CD14-positive monocyte (primary cell): ENCODE results near the gene SSR2. TPM values are rescaled to one million over a fixed set of nuclear protein-coding genes. Genes with fewer than 3 reads are reported as not detected.

Experiments
- DNase-seq, 3 donors: peaks; one replicate each; pipeline ENCODE4 v3.0.0-alpha.2; 2011 to 2022
- H2AFZ ChIP-seq: 2 replicates; pipeline ENCODE4 v1.6.0; 2012; ENCODE audit warnings: mild to moderate bottlenecking, low read depth, low read length, inconsistent platforms; ENCODE audit not compliant: insufficient read depth, poor library complexity, severe bottlenecking
- H3K27ac ChIP-seq, 2 donors: 1 replicate in 1 of 2; 2 replicates in 1 of 2; pipeline ENCODE4 v1.5.1; 2012 to 2013; ENCODE audit warnings: low read length in 2 of 2, control low read depth in 1 of 2, inconsistent platforms in 1 of 2, low read depth in 1 of 2, mild to moderate bottlenecking in 1 of 2
- H3K27me3 ChIP-seq, 2 donors: one replicate each; pipeline versions ENCODE4 v1.6.0 to v1.6.1; 2011 to 2013; ENCODE audit warnings: low read length in 2 of 2; ENCODE audit not compliant: control insufficient read depth in 2 of 2, insufficient read depth in 2 of 2
- H3K36me3 ChIP-seq, 2 donors: replicated peaks in 1 of 2; 1 replicate in 1 of 2; 2 replicates in 1 of 2; pipeline versions ENCODE4 v1.5.1 to v1.6.1; 2012 to 2013; ENCODE audit warnings: low read length in 2 of 2, control low read depth in 1 of 2, inconsistent platforms in 1 of 2, mild to moderate bottlenecking in 1 of 2; ENCODE audit not compliant: insufficient read depth in 2 of 2, control insufficient read depth in 1 of 2
- H3K4me1 ChIP-seq, 2 donors: 1 replicate in 1 of 2; 2 replicates in 1 of 2; pipeline versions ENCODE4 v1.5.1 to v1.6.1; 2012 to 2013; ENCODE audit warnings: low read length in 2 of 2, control low read depth in 1 of 2, inconsistent platforms in 1 of 2, mild to moderate bottlenecking in 1 of 2, moderate library complexity in 1 of 2; ENCODE audit not compliant: insufficient read depth in 2 of 2, control insufficient read depth in 1 of 2
- H3K4me2 ChIP-seq: replicated peaks from 2 replicates; pipeline ENCODE3; 2012; ENCODE audit warnings: low read length, moderate library complexity, mild to moderate bottlenecking; ENCODE audit not compliant: poor library complexity, severe bottlenecking; ENCODE audit errors: extremely low read depth
- H3K4me3 ChIP-seq, 3 experiments: fragments of 200-600 bp in 1 of 3; sonication (generic) in 1 of 3; replicated peaks in 1 of 3; 1 replicate in 2 of 3; 2 replicates in 1 of 3; pipeline ENCODE4 v1.5.1; 2011 to 2013; ENCODE audit warnings: low read length in 3 of 3, mild to moderate bottlenecking in 3 of 3, control low read depth in 2 of 3, low read depth in 2 of 3, inconsistent platforms in 1 of 3, moderate library complexity in 1 of 3
- H3K79me2 ChIP-seq: 2 replicates; pipeline ENCODE4 v1.6.0; 2012; ENCODE audit warnings: mild to moderate bottlenecking, control low read depth, inconsistent platforms, low read length, moderate library complexity; ENCODE audit not compliant: insufficient read depth
- H3K9ac ChIP-seq: 2 replicates; pipeline ENCODE4 v1.6.0; 2017; ENCODE audit warnings: low read length, mild to moderate bottlenecking; ENCODE audit not compliant: insufficient read depth, poor library complexity, severe bottlenecking
- H3K9me3 ChIP-seq, 2 donors: replicated peaks in 1 of 2; 1 replicate in 1 of 2; 2 replicates in 1 of 2; pipeline versions ENCODE4 v1.5.1 to v1.6.1; 2012 to 2013; ENCODE audit warnings: low read length in 2 of 2, control low read depth in 1 of 2; ENCODE audit not compliant: control insufficient read depth in 1 of 2, insufficient read depth in 1 of 2
- H4K20me1 ChIP-seq: 2 replicates; pipeline ENCODE4 v1.6.0; 2012; ENCODE audit warnings: mild to moderate bottlenecking, low read length, control low read depth, moderate library complexity; ENCODE audit not compliant: insufficient read depth
- H3K27ac Mint-ChIP-seq, 7 donors: one replicate each; pipeline ENCODE4 v1.8.0; 2020; ENCODE audit warnings: mild to moderate bottlenecking in 7 of 7, mixed read lengths in 7 of 7, moderate library complexity in 6 of 7, inconsistent platforms in 2 of 7
- H3K27me3 Mint-ChIP-seq, 3 donors: one replicate each; pipeline ENCODE4 v1.8.0; 2021 to 2022; ENCODE audit warnings: low read depth in 3 of 3, mild to moderate bottlenecking in 3 of 3, mixed read lengths in 3 of 3, moderate library complexity in 3 of 3, inconsistent platforms in 1 of 3
- H3K36me3 Mint-ChIP-seq, 2 donors: one replicate each; pipeline ENCODE4 v1.8.0; 2020; ENCODE audit warnings: mixed read lengths in 2 of 2, inconsistent platforms in 1 of 2, mild to moderate bottlenecking in 1 of 2
- H3K4me1 Mint-ChIP-seq: one replicate; pipeline ENCODE4 v1.8.0; 2020; ENCODE audit warnings: mild to moderate bottlenecking, mixed read lengths
- H3K4me3 Mint-ChIP-seq, 2 donors: one replicate each; pipeline ENCODE4 v1.8.0; 2020; ENCODE audit warnings: mild to moderate bottlenecking in 2 of 2, mixed read lengths in 2 of 2, moderate library complexity in 1 of 2
- H3K9me3 Mint-ChIP-seq, 7 donors: one replicate each; pipeline ENCODE4 v1.8.0; 2020 to 2022; ENCODE audit warnings: mixed read lengths in 7 of 7, mild to moderate bottlenecking in 6 of 7, moderate library complexity in 6 of 7, inconsistent platforms in 2 of 7
- CTCF ChIP-seq: fragments of 200-600 bp; IDR thresholded peaks from one replicate; pipeline ENCODE4 v1.8.0; 2022; ENCODE audit warnings: antibody characterized with exemption, mild to moderate bottlenecking
- WGBS: methylation state at CpG from one replicate; pipeline ENCODE4 v1.1.5; 2013; ENCODE audit warnings: missing lambda C conversion rate; ENCODE audit not compliant: insufficient coverage; 5-methylcytosine and 5-hydroxymethylcytosine counted together
- intact Hi-C, 2 donors: fragments of 100-400 bp; cut with micrococcal nuclease; formaldehyde crosslinking; loops; one replicate each; pipeline versions ENCODE4 v1.15.0 to v1.15.1; 2023
- polyA plus RNA-seq, 3 donors: library from polyadenylated mRNA; depleted of rRNA in 1 of 3; unstranded in 2 of 3; stranded (reverse) in 1 of 3; fragments of 300-500 nt in 2 of 3; fragments of >200 nt in 1 of 3; fragmentation: Illumina TruSeq in 2 of 3; gene quantifications; 1 replicate in 2 of 3; 2 replicates in 1 of 3; pipeline ENCODE4 v1.2.3, GENCODE V29; 2012 to 2021

The SSR2 gene
- polyA plus RNA-seq, 3 donors = 374 to 614 (median 414) TPM

DNA sequence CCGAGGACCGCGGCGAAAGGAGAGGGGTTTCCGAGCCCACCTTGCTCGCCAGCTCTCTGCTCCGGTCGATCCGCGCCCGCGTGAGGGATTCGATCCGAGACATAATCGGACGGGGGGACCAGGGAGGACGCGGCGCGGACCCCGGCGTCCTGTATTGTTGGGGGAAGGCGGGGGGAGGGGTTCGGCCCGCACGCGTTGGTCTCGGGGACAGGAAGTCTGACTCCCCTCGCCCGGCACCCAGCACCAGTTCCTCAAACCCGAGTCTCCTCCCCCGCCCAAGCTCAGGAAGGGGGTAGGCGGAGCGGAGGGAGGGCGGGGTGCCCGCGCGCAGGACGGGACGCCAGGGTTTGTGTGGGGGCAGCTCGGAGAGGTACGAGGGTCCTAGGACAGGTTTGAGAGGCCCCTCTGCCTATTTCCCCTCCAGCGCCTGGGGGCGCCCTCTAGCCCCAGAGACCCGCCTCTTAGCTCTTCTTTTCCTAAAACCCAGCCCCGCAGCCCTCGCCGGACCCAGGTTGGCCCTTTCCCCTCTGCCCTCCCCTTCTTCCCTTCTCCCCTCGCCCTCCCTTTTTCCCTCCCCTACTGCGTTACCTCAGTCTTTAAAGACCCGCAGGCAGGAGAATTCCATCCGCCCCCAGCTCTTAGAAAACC, 42.3 kb downstream of the SSR2 start, which contains the start of gene ARHGEF2:
TSS of gene ARHGEF2 (minus strand) at position 223 of the 648 bp plus-strand sequence. CDS start at position 103, 120 bp downstream.
- DNase-seq = peak; percentile 85 to 88 (median 86)
- intact Hi-C loops = no loop called here
- peaks cover 72 to 87% of the 10 kb centered on the region in 2 donors for H3K4me1 ChIP-seq
- Mint-ChIP-seq H3K4me3 (peak within 1 kb of the TSS; percentile 96 to 98), H3K27ac (peak within 1 kb of the TSS; percentile 91 to 99 (median 96)), H3K9me3 (peaks cover 0 to 2% (median 0%) of the 10 kb centered on the region in 7 donors), H3K36me3 (peaks cover 30 to 48% of the 10 kb centered on the region in 2 donors), H3K4me1 (peaks cover 69% of the 10 kb centered on the region), H3K27me3 (peaks cover 0 to 5% (median 3%) of the 10 kb centered on the region in 3 donors)
- H3K27me3 ChIP-seq = no peaks in the 10 kb centered on the region
- no peaks in the 10 kb centered on the region for H3K9me3 ChIP-seq
- H3K4me3 ChIP-seq = peak within 1 kb of the TSS; percentile 93 to 96 (median 94)
- under 1% methylated on average over 23 of the region's 52 CpGs for WGBS
- H3K9ac ChIP-seq = peak within 1 kb of the TSS; percentile 99
- peaks cover 56% of the 10 kb centered on the region for H4K20me1 ChIP-seq
- no peak for TF ChIP-seq CTCF
- peak within 1 kb of the TSS; percentile 55 for H2AFZ ChIP-seq
- H3K36me3 ChIP-seq = peaks cover 6 to 9% of the 10 kb centered on the region in 2 donors
- peak within 1 kb of the TSS; percentile 96 for H3K4me2 ChIP-seq
- peaks cover 92% of the 10 kb centered on the region for H3K79me2 ChIP-seq
- H3K27ac ChIP-seq = peak within 1 kb of the TSS; percentile 81 to 97

- peak overlapping the region; percentile 55 for H2AFZ ChIP-seq
- peak in 2 of 3 donors; percentile 47 to 70 for DNase-seq
These were observed 42.9 kb downstream of the SSR2 start for GRCh38 chr1:155977690-155978324.

More at GRCh38 chr1:155977690-155978324, 42.9 kb downstream of the SSR2 start:
- peak overlapping the region; percentile 96 to 98 for H3K4me3 Mint-ChIP-seq
- peaks cover 63% of the 10 kb centered on the region for H4K20me1 ChIP-seq
- H3K27ac Mint-ChIP-seq = peak overlapping the region; percentile 91 to 99 (median 96)
- peak overlapping the region; percentile 81 to 97 for H3K27ac ChIP-seq
- H3K27me3 ChIP-seq = no peaks in the 10 kb centered on the region
- H3K4me1 ChIP-seq = peaks cover 73 to 87% of the 10 kb centered on the region in 2 donors
- H3K9me3 ChIP-seq = no peaks in the 10 kb centered on the region
- WGBS = under 1% methylated on average over 32 of the region's 52 CpGs
- peaks cover 0 to 8% (median 3%) of the 10 kb centered on the region in 3 donors for H3K27me3 Mint-ChIP-seq
- peak overlapping the region; percentile 93 to 96 (median 94) for H3K4me3 ChIP-seq
- H3K9me3 Mint-ChIP-seq = no peaks in the 10 kb centered on the region
- H3K9ac ChIP-seq = peak overlapping the region; percentile 99
- H3K36me3 Mint-ChIP-seq = peaks cover 34 to 51% of the 10 kb centered on the region in 2 donors
- H3K4me1 Mint-ChIP-seq = peaks cover 69% of the 10 kb centered on the region
- TF ChIP-seq CTCF = no peak
- H3K79me2 ChIP-seq = peaks cover 97% of the 10 kb centered on the region
- peaks cover 8 to 14% of the 10 kb centered on the region in 2 donors for H3K36me3 ChIP-seq
- H3K4me2 ChIP-seq = peak overlapping the region; percentile 96
- intact Hi-C loops = loop anchor here in 1 of 2 donors (2.0 kb wide), 1 partner anchor 15 kb away; no protein-coding TSS in a partner anchor
